HCT116 (cell line): ENCODE data around the gene ARPC5. TPM values are rescaled to one million over a fixed set of nuclear protein-coding genes. Genes with fewer than 3 reads are reported as not detected.

Experiments
- ATAC-seq: fragments of 200-7000 bp; cut with Tn5 transposase; 2 replicates; pipeline ENCODE4 v1.9.1; 2020; ENCODE audit warnings: mild to moderate bottlenecking, moderate library complexity
- BruUV-seq: library from RNA; stranded (reverse); fragments of 400-500 nt; replicated peaks from 2 replicates; lab custom pipeline; 2021; lab: Mats Ljungman, UMichigan
- CTCF ChIA-PET: fragments of 300-600 bp; sonication (Branson Sonifier 250); formaldehyde crosslinking; loops from one replicate; lab custom pipeline; 2021; ENCODE audit warnings: antibody characterized with exemption; lab: Charles Lee
- POLR2A ChIA-PET: fragments of 300-600, 350-600 bp; sonication (Branson Sonifier 250); formaldehyde crosslinking; loops from one replicate; lab custom pipeline; 2021; ENCODE audit warnings: antibody characterized with exemption; lab: Charles Lee
- RAD21 ChIA-PET, 2 experiments: fragments of 300-600 bp; sonication (Branson Sonifier 250); formaldehyde crosslinking; loops; one replicate each; lab custom pipeline; 2023; ENCODE audit warnings: low total read pairs in 2 of 2; ENCODE audit not compliant: uncharacterized antibody in 2 of 2, unreplicated experiment in 2 of 2, low non-redundant PET in 1 of 2; lab: Charles Lee
- DNase-seq: peaks from one replicate; pipeline ENCODE4 v3.0.0-alpha.2; 2010; ENCODE audit warnings: low read depth, low spot score
- H2AFZ ChIP-seq: fragments of 200-600 bp; shearing (Covaris generic), sonication (generic); 2 replicates; pipeline ENCODE4 v1.6.1; 2017; ENCODE audit warnings: low read depth, mixed run types, mixed read lengths, antibody characterized with exemption, low read length; ENCODE audit not compliant: poor library complexity, severe bottlenecking
- H3K27ac ChIP-seq: 2 replicates; pipeline ENCODE4 v1.5.1; 2012; ENCODE audit warnings: low read depth, low read length
- H3K27me3 ChIP-seq: fragments of 200-600 bp; sonication (generic); 2 replicates; pipeline ENCODE4 v1.6.1; 2016; ENCODE audit warnings: mixed run types, low read length, mixed read lengths; ENCODE audit not compliant: insufficient read depth
- H3K36me3 ChIP-seq, 2 experiments: fragments of 200-500 bp in 1 of 2; fragments of 200-600 bp in 1 of 2; sonication (Bioruptor generic) in 1 of 2; sonication (generic) in 1 of 2; 2 replicates each; pipeline versions ENCODE4 v1.5.1 to v1.6.1; 2014 to 2016; ENCODE audit warnings: low read length in 2 of 2, inconsistent platforms in 1 of 2, mixed read lengths in 1 of 2, mixed run types in 1 of 2; ENCODE audit not compliant: insufficient read depth in 2 of 2, control insufficient read depth in 1 of 2
- H3K4me1 ChIP-seq, 2 experiments: fragments of 200-600 bp in 1 of 2; sonication (generic) in 1 of 2; 2 replicates each; pipeline versions ENCODE4 v1.5.1 to v1.6.1; 2012 to 2017; ENCODE audit warnings: low read length in 2 of 2, inconsistent platforms in 1 of 2, mild to moderate bottlenecking in 1 of 2, mixed read lengths in 1 of 2, mixed run types in 1 of 2, moderate library complexity in 1 of 2; ENCODE audit not compliant: insufficient read depth in 2 of 2, control insufficient read depth in 1 of 2
- H3K4me2 ChIP-seq: fragments of 200-600 bp; sonication (generic); 2 replicates; pipeline ENCODE4 v1.6.1; 2017; ENCODE audit warnings: mixed run types, low read length, mixed read lengths
- H3K4me3 ChIP-seq, 2 experiments: fragments of 200-600 bp in 1 of 2; sonication (generic) in 1 of 2; replicated peaks in 1 of 2; 2 replicates each; pipeline ENCODE4 v1.5.1; 2011 to 2016; ENCODE audit warnings: low read length in 2 of 2, control low read depth in 1 of 2, low read depth in 1 of 2, mild to moderate bottlenecking in 1 of 2, mixed read lengths in 1 of 2, mixed run types in 1 of 2
- H3K79me2 ChIP-seq: fragments of 200-600 bp; sonication (generic); 2 replicates; pipeline ENCODE4 v1.6.1; 2017; ENCODE audit warnings: mild to moderate bottlenecking, mixed run types, low read length, moderate library complexity, mixed read lengths; ENCODE audit not compliant: insufficient read depth
- H3K9ac ChIP-seq: fragments of 200-600 bp; sonication (generic); 2 replicates; pipeline ENCODE4 v1.6.1; 2016; ENCODE audit warnings: low read length, mixed read lengths
- H3K9me2 ChIP-seq: fragments of 200-600 bp; sonication (generic), shearing (Covaris generic); 2 replicates; pipeline ENCODE4 v1.6.1; 2017; ENCODE audit warnings: mixed run types, mild to moderate bottlenecking, moderate library complexity; ENCODE audit not compliant: insufficient read depth
- H3K9me3 ChIP-seq, 2 experiments: fragments of 200-500 bp in 1 of 2; fragments of 200-600 bp in 1 of 2; sonication (Bioruptor generic) in 1 of 2; sonication (generic) in 1 of 2; 2 replicates each; pipeline ENCODE4 v1.6.1; 2014 to 2017; ENCODE audit warnings: low read length in 2 of 2, mixed read lengths in 2 of 2, inconsistent platforms in 1 of 2, low read depth in 1 of 2, mild to moderate bottlenecking in 1 of 2, mixed run types in 1 of 2, moderate library complexity in 1 of 2; ENCODE audit not compliant: control insufficient read depth in 1 of 2, insufficient read depth in 1 of 2
- H4K20me1 ChIP-seq: fragments of 200-600 bp; sonication (generic), shearing (Covaris generic); 2 replicates; pipeline ENCODE4 v1.6.1; 2017; ENCODE audit warnings: mixed run types, mild to moderate bottlenecking, moderate library complexity; ENCODE audit not compliant: insufficient read depth
- CEBPB ChIP-seq: IDR thresholded peaks from 2 replicates; pipeline ENCODE4 v1.6.1; 2012; ENCODE audit warnings: low read depth
- ELF1 ChIP-seq: IDR thresholded peaks from 2 replicates; pipeline ENCODE4 v1.6.1; 2012; ENCODE audit warnings: low read depth, borderline replicate concordance
- JUND ChIP-seq: IDR thresholded peaks from 2 replicates; pipeline ENCODE4 v1.6.1; 2012
- MAX ChIP-seq: IDR thresholded peaks from 2 replicates; pipeline ENCODE4 v1.6.1; 2012
- POLR2AphosphoS5 ChIP-seq: IDR thresholded peaks from 2 replicates; pipeline ENCODE4 v1.6.1; 2011; ENCODE audit warnings: mild to moderate bottlenecking, low read depth, low read length, moderate library complexity
- RAD21 ChIP-seq: IDR thresholded peaks from 2 replicates; pipeline ENCODE4 v1.6.1; 2012; ENCODE audit warnings: low read depth, mild to moderate bottlenecking
- SIN3A ChIP-seq: IDR thresholded peaks from 2 replicates; pipeline ENCODE4 v1.6.1; 2012; ENCODE audit warnings: low read depth
- SP1 ChIP-seq: IDR thresholded peaks from 2 replicates; pipeline ENCODE4 v1.6.1; 2012; ENCODE audit warnings: low read depth
- SRF ChIP-seq: IDR thresholded peaks from 2 replicates; pipeline ENCODE4 v1.6.1; 2012; ENCODE audit warnings: low read depth
- TCF7L2 ChIP-seq: IDR thresholded peaks from 2 replicates; pipeline ENCODE4 v1.7.0; 2011; ENCODE audit warnings: borderline replicate concordance, inconsistent platforms; ENCODE audit not compliant: insufficient read depth, insufficient read length; ENCODE audit errors: extremely low read depth
- ZNF274 ChIP-seq: fragments of 200-500 bp; sonication (Bioruptor generic); IDR thresholded peaks from 2 replicates; pipeline ENCODE4 v1.6.1; 2014; ENCODE audit warnings: mild to moderate bottlenecking, low read depth, low read length, inconsistent platforms
- intact Hi-C: fragments of 100-400 bp; cut with micrococcal nuclease; formaldehyde crosslinking; loops from 2 replicates; pipeline ENCODE4 v1.10.0; 2022
- total RNA-seq: library from RNA; stranded (reverse); gene quantifications from one replicate; pipeline ENCODE4 v1.2.1, GENCODE V29; 2021; ENCODE audit not compliant: unreplicated experiment
- TF ChIP-seq, protein P1 (sequence below): IDR thresholded peaks from 2 replicates; pipeline ENCODE4 v1.6.1; 2011; ENCODE audit warnings: mild to moderate bottlenecking, low read length, moderate library complexity; ENCODE audit not compliant: insufficient replicate concordance; ENCODE audit errors: extremely low read depth
- TF ChIP-seq, protein P2 (sequence below), 3 experiments: fragments of 200-600 bp in 1 of 3; sonication (generic) in 1 of 3; IDR thresholded peaks in 2 of 3; conservative IDR thresholded peaks in 1 of 3; 2 replicates each; pipeline ENCODE4 v1.5.1; 2012 to 2017; ENCODE audit warnings: low read depth in 2 of 3, low read length in 2 of 3, antibody characterized with exemption in 1 of 3, borderline replicate concordance in 1 of 3, control low read depth in 1 of 3, mild to moderate bottlenecking in 1 of 3, mixed read lengths in 1 of 3, mixed run types in 1 of 3, moderate library complexity in 1 of 3; ENCODE audit not compliant: insufficient read depth in 1 of 3

The ARPC5 gene
- total RNA-seq, 1 experiment from 2014 or later = 71.5 TPM

- TF ChIP-seq ZNF274 (no peak), POLR2AphosphoS5 (no peak), TCF7L2 (no peak), CEBPB (no peak), JUND (no peak), SIN3A (no peak), MAX (no peak)
Measured at GRCh38 chr1:183634429-183635065, 1.0 kb downstream of the ARPC5 start (continued).

DNA sequence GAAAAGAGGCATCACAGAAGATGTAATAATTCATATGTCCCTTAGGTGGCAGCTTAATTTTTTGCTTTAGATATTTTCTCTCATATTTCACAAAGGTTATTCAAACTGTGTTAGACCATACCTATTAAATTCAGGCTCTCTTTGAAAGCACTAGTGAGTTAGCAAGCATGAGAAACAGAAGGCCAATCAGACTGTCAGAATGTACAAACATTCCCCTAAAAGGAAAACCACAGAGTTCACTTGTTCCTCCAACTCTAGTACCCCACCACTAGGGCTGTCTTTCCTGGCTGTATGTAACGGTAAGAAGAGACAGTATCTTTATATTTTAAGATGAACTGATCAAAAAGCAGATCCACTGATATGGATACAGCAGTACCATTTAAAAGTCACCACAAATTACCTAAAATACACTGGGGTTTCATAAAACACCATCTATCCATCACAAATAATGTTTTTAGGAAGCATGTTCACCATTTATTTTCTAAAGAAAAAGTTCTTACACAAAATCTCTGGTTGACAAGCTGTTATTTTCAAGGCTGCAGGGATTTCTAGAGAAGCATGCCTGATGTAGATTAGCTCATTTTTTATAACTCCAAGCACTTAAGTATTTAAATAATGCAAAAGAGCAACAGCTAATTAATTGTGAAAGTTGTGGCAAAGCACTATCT lies 1.8 kb downstream of the ARPC5 start:
- Histone ChIP-seq H2AFZ (no peak overlapping the region), H3K4me1 (peaks cover 6 to 22% of the 10 kb centered on the region in 2 experiments; a peak in 3 of 4 replicates), H3K4me2 (peak overlapping the region; percentile 91), H3K27ac (no peak overlapping the region), H3K9me3 (no peaks in the 10 kb centered on the region), H3K9ac (no peak overlapping the region), H4K20me1 (peaks cover 6% of the 10 kb centered on the region; the same call in 1 of the 2 replicates), H3K4me3 (peak overlapping the region in 1 of 2 experiments; percentile 81; a peak in 2 of 4 replicates), H3K36me3 (peaks cover 21 to 24% of the 10 kb centered on the region in 2 experiments; a peak in 3 of 4 replicates), H3K79me2 (peaks cover 36% of the 10 kb centered on the region), H3K27me3 (no peaks in the 10 kb centered on the region), H3K9me2 (no peaks in the 10 kb centered on the region)
- ChIA-PET CTCF (interaction anchor here (0.8 to 1.7 kb wide), 8 partner anchors 8 to 352 kb away, joined by 3 to 7 read pairs (median 4); no protein-coding TSS in a partner anchor), POLR2A (interaction anchor here (0.6 kb wide), 1 partner anchor 745 kb away, joined by 3 read pairs; no protein-coding TSS in a partner anchor), RAD21 (no interaction called here)
- ATAC-seq (peak; percentile 18; the same call in 1 of the 2 replicates), DNase-seq (peak; percentile 63)
- no peak for TF ChIP-seq ELF1
- TF ChIP-seq POLR2AphosphoS5 = no peak
- TF ChIP-seq SRF = peak; percentile 93
- TF ChIP-seq, protein P1, sequence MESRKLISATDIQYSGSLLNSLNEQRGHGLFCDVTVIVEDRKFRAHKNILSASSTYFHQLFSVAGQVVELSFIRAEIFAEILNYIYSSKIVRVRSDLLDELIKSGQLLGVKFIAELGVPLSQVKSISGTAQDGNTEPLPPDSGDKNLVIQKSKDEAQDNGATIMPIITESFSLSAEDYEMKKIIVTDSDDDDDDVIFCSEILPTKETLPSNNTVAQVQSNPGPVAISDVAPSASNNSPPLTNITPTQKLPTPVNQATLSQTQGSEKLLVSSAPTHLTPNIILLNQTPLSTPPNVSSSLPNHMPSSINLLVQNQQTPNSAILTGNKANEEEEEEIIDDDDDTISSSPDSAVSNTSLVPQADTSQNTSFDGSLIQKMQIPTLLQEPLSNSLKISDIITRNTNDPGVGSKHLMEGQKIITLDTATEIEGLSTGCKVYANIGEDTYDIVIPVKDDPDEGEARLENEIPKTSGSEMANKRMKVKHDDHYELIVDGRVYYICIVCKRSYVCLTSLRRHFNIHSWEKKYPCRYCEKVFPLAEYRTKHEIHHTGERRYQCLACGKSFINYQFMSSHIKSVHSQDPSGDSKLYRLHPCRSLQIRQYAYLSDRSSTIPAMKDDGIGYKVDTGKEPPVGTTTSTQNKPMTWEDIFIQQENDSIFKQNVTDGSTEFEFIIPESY = no peak
- peak; percentile 34; the same call in 1 of the 2 replicates for TF ChIP-seq RAD21
- TF ChIP-seq, protein P2, sequence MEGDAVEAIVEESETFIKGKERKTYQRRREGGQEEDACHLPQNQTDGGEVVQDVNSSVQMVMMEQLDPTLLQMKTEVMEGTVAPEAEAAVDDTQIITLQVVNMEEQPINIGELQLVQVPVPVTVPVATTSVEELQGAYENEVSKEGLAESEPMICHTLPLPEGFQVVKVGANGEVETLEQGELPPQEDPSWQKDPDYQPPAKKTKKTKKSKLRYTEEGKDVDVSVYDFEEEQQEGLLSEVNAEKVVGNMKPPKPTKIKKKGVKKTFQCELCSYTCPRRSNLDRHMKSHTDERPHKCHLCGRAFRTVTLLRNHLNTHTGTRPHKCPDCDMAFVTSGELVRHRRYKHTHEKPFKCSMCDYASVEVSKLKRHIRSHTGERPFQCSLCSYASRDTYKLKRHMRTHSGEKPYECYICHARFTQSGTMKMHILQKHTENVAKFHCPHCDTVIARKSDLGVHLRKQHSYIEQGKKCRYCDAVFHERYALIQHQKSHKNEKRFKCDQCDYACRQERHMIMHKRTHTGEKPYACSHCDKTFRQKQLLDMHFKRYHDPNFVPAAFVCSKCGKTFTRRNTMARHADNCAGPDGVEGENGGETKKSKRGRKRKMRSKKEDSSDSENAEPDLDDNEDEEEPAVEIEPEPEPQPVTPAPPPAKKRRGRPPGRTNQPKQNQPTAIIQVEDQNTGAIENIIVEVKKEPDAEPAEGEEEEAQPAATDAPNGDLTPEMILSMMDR (IDR thresholded peaks at IDR 0.05 in 2 of 3, conservative IDR thresholded peaks at IDR 0.05 in 1 of 3; ENCODE audit: borderline replicate concordance in 1 of 3, insufficient read depth in 1 of 3, low read depth in 2 of 3, low read length in 2 of 3) = peak; percentile 60 to 75 (median 68)
- 0 out of 2 replicates have a peak, but pooled peaks have one; percentile 15 for TF ChIP-seq SP1
- intact Hi-C loops = no loop called here
- BruUV-seq = no TSS peak
